Gastrocnemius medialis (tissue), 4 donors: ENCODE results near the gene PRRT4. TPM values are rescaled to one million over a fixed set of nuclear protein-coding genes. Genes with fewer than 3 reads are reported as not detected.

Experiments
- ATAC-seq, 2 donors: fragments of 150-250 bp; one replicate each; pipeline ENCODE4 v1.9.1; 2016
- DNase-seq, 2 donors: peaks; one replicate each; pipeline ENCODE4 v3.0.0-alpha.2; 2019
- H3K27ac ChIP-seq, 4 donors: fragments of 200-600 bp; sonication (generic); 1 replicate in 1 of 4; 2 replicates in 3 of 4; pipeline ENCODE4 v1.5.1; 2016 to 2018; ENCODE audit warnings: mild to moderate bottlenecking in 2 of 4, moderate library complexity in 1 of 4
- H3K27me3 ChIP-seq, 3 donors: fragments of 200-600 bp; sonication (generic) in 2 of 3; 1 replicate in 1 of 3; 2 replicates in 2 of 3; pipeline versions ENCODE4 v1.5.1 to v1.6.0; 2016 to 2019; ENCODE audit warnings: mild to moderate bottlenecking in 1 of 3, moderate library complexity in 1 of 3
- H3K36me3 ChIP-seq, 2 donors: fragments of 200-600 bp; sonication (generic) in 1 of 2; one replicate each; pipeline ENCODE4 v1.5.1; 2017 to 2018
- H3K4me1 ChIP-seq, 2 donors: fragments of 200-600 bp; sonication (generic) in 1 of 2; one replicate each; pipeline ENCODE4 v1.5.1; 2016 to 2017; ENCODE audit warnings: mild to moderate bottlenecking in 2 of 2
- H3K4me3 ChIP-seq, 4 donors: fragments of 200-600 bp; sonication (generic) in 3 of 4; 1 replicate in 1 of 4; 2 replicates in 3 of 4; pipeline ENCODE4 v1.5.1; 2016 to 2019; ENCODE audit warnings: mild to moderate bottlenecking in 2 of 4
- H3K9me3 ChIP-seq, 3 donors: fragments of 200-600 bp; sonication (generic) in 2 of 3; 1 replicate in 1 of 3; 2 replicates in 2 of 3; pipeline ENCODE4 v1.5.1; 2016 to 2019
- POLR2A ChIP-seq, 2 donors: fragments of 450-650 bp; IDR thresholded peaks; one replicate each; pipeline ENCODE4 v1.6.1; 2017; ENCODE audit warnings: antibody characterized with exemption in 2 of 2, mild to moderate bottlenecking in 2 of 2, moderate library complexity in 2 of 2
- in situ Hi-C, 4 donors: fragments of 200-750 bp; cut with MboI; loops; one replicate each; pipeline versions ENCODE4 v1.15.0 to v1.8.0; 2017; ENCODE audit warnings: low sequenced_read_pairs in 4 of 4
- intact Hi-C: fragments of 100-400 bp; cut with DNase I; formaldehyde crosslinking; loops from one replicate; pipeline ENCODE4 v1.15.1; 2023; ENCODE audit warnings: low total_unique reads
- total RNA-seq, 4 donors: library from RNA; depleted of rRNA; stranded (reverse); fragments of >200 nt; gene quantifications; one replicate each; pipeline versions ENCODE4 v1.1.0 to v1.2.3, GENCODE V29; 2016
- TF ChIP-seq, protein P1 (sequence below), 5 experiments: fragments of 450-650 bp in 3 of 5; fragments of 200-600 bp in 2 of 5; sonication (generic) in 2 of 5; IDR thresholded peaks in 4 of 5; conservative IDR thresholded peaks in 1 of 5; 1 replicate in 4 of 5; 2 replicates in 1 of 5; pipeline ENCODE4 v1.5.1; 2016 to 2019; ENCODE audit warnings: antibody characterized with exemption in 5 of 5, mild to moderate bottlenecking in 3 of 5, moderate library complexity in 3 of 5

The PRRT4 gene
- total RNA-seq, 4 donors from 2014 or later = 0.22 to 2.2 (median 0.64) TPM

DNA sequence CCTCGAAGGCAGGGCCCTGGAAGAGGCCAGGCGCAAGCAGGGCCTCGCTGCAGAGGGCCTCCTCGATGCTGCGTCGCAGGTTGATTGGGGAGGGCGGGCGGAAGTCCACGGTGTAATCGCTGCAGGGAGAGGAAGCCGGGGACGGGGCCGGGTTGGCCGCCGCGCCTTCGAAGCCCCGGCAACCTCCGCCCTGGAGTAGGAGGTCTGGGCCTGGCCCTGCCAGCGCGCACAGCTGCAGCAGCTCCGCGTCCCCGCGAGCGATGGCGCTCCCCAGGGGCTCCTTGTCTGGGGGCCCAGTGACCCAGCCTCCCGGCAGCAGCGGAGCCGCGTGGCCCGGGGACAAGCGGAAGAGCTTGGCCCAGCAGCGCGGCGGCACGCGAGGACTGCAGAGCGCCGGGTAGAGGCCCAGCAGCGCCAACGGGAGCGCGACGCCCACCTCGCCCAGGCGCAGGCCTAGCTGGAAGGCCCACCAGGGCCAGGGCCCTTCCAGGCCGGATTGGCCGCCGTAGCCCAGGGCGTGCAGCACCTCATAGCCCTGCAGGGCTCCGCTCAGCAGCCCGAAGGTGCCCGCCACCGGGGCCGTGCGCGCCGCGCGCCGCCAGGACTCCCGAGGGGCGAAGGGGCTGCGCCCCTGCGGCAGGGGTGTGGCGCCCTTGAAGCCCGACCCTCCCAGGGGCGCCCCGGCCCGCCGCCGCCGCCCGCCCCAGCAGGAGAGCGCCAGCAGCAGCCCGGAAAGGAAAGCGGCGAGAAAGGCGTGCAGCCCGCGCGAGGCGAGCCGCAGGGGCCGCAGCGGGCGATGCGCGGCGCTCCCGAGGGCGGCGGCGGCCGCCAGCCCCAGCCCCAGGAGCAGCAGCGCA lies 10.0 kb downstream of the PRRT4 start:
- TF ChIP-seq POLR2A (IDR thresholded peaks at IDR 0.05) = no peak
- TF ChIP-seq, protein P1, sequence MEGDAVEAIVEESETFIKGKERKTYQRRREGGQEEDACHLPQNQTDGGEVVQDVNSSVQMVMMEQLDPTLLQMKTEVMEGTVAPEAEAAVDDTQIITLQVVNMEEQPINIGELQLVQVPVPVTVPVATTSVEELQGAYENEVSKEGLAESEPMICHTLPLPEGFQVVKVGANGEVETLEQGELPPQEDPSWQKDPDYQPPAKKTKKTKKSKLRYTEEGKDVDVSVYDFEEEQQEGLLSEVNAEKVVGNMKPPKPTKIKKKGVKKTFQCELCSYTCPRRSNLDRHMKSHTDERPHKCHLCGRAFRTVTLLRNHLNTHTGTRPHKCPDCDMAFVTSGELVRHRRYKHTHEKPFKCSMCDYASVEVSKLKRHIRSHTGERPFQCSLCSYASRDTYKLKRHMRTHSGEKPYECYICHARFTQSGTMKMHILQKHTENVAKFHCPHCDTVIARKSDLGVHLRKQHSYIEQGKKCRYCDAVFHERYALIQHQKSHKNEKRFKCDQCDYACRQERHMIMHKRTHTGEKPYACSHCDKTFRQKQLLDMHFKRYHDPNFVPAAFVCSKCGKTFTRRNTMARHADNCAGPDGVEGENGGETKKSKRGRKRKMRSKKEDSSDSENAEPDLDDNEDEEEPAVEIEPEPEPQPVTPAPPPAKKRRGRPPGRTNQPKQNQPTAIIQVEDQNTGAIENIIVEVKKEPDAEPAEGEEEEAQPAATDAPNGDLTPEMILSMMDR (IDR thresholded peaks at IDR 0.05 in 4 of 5, conservative IDR thresholded peaks at IDR 0.05 in 1 of 5) = no peak
- ATAC-seq = peak in 1 of 2 donors; percentile 13
- no peaks in the 10 kb centered on the region for H3K9me3 ChIP-seq
- no peak for DNase-seq
- no peaks in the 10 kb centered on the region for H3K4me1 ChIP-seq
- intact Hi-C loops = no loop called here
- no peaks in the 10 kb centered on the region for H3K36me3 ChIP-seq
- in situ Hi-C loops = no loop called here
- peak overlapping the region; percentile 25 to 43 (median 33) for H3K4me3 ChIP-seq
- H3K27me3 ChIP-seq = peaks cover 0 to 5% (median 0%) of the 10 kb centered on the region in 3 donors
- no peak overlapping the region for H3K27ac ChIP-seq

DNA sequence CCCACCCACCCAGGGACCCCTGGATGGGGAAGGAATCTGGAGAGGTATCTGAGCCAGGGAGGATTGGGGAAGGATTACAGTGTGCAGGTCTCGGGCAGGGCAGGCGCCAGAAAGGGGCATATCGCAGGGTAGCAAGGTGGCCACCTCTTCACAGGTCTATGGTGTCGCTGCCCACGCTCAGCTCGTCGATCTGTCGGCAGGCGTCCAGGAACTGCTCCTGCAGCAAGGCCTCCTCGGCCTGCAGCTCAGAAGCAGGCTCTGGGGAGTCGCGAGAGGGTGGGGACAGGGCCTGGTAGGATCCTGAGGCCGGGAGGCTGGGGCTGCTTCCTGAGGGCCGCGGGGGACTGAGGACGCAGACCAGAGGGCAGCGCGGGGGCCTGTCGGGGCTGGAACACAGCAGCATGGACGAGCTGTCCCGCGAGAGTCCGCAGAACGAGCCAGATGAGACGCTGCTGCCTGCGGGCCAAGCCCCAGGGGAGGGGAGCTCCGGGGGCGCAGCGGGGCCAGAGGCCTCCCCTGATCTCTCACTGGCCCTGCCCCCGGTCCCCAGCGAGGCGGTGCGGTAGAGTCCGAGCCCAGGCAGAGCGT lies 10.7 kb downstream of the PRRT4 start:
- no peaks in the 10 kb centered on the region for H3K36me3 ChIP-seq
- H3K4me1 ChIP-seq = no peaks in the 10 kb centered on the region
- no peaks in the 10 kb centered on the region for H3K9me3 ChIP-seq
- H3K27me3 ChIP-seq = peaks cover 0 to 5% (median 0%) of the 10 kb centered on the region in 3 donors
- in situ Hi-C loops (no loop called here), intact Hi-C loops (no loop called here)
- ATAC-seq (no peak), DNase-seq (no peak)
- H3K4me3 ChIP-seq = peak overlapping the region in 3 of 4 donors; percentile 25 to 43 (median 25)
- TF ChIP-seq, protein P1 (IDR thresholded peaks at IDR 0.05 in 4 of 5, conservative IDR thresholded peaks at IDR 0.05 in 1 of 5) = no peak
- no peak for TF ChIP-seq POLR2A (IDR thresholded peaks at IDR 0.05)
- no peak overlapping the region for H3K27ac ChIP-seq

DNA sequence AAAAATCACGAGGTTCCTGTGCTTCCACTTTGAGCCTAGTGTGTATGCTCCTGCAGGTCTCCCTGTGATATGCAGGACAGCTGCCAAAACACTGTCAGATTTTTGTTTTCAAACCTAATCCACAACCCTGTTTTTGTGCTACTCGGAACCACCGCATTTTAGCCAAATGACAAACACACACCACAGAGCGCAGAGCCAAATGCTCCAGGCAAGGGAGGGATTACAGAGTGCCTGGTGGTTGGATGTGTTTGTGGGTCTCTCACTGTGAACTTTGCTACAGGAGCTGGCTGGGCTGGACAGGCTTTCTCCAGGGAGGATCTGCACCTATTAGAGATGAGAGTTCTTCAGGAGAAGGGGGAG lies 12.0 kb downstream of the PRRT4 start:
- no peak for ATAC-seq
- Histone ChIP-seq H3K4me3 (no peak overlapping the region), H3K36me3 (no peaks in the 10 kb centered on the region), H3K9me3 (no peaks in the 10 kb centered on the region), H3K27ac (no peak overlapping the region), H3K27me3 (peaks cover 0 to 5% (median 0%) of the 10 kb centered on the region in 3 donors), H3K4me1 (no peaks in the 10 kb centered on the region)
- intact Hi-C loops = no loop called here
- in situ Hi-C loops = loop anchor here in 3 of 4 donors (5.0 kb wide), 2 partner anchors 33 to 38 kb away; no protein-coding TSS in a partner anchor
- DNase-seq = no peak
- TF ChIP-seq, protein P1 (IDR thresholded peaks at IDR 0.05 in 4 of 5, conservative IDR thresholded peaks at IDR 0.05 in 1 of 5) = no peak
- no peak for TF ChIP-seq POLR2A (IDR thresholded peaks at IDR 0.05)

DNA sequence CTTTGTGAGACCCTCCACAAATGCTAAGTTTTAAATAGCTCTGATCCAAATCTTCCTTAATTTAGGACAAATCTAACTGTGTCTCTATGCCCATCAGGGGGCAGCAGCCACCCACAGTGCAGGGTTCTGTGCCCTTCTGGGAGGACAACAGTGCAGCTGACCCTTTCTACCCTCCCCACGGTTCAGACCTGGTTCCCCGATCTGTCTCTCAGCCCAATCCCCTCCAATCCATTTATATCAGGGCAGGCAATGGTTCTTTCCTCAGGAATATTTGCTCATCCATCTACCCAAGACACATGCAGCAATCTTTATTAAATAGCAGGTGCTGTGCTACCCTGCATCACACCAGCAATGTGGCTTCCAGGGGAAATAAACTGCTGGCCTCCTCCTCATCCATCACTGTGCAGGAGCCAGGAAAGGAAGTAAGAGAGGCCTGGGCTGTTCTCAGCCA lies 13.8 kb downstream of the PRRT4 start:
- Histone ChIP-seq H3K36me3 (no peaks in the 10 kb centered on the region), H3K4me1 (peaks cover 7 to 8% of the 10 kb centered on the region in 2 donors), H3K27ac (no peak overlapping the region), H3K27me3 (peaks cover 0 to 5% (median 0%) of the 10 kb centered on the region in 3 donors), H3K4me3 (no peak overlapping the region), H3K9me3 (no peaks in the 10 kb centered on the region)
- in situ Hi-C loops (loop anchor here in 3 of 4 donors (5.0 kb wide), 2 partner anchors 35 to 40 kb away; no protein-coding TSS in a partner anchor), intact Hi-C loops (loop anchor here (1.0 kb wide), 1 partner anchor 40 kb away; no protein-coding TSS in a partner anchor)
- TF ChIP-seq, protein P1 (IDR thresholded peaks at IDR 0.05 in 4 of 5, conservative IDR thresholded peaks at IDR 0.05 in 1 of 5) = peak; percentile 52 to 84 (median 74)
- TF ChIP-seq POLR2A (IDR thresholded peaks at IDR 0.05) = no peak
- DNase-seq = no peak
- ATAC-seq = no peak
